ENCODE results near the gene MMP26. TPM values are rescaled to one million over a fixed set of nuclear protein-coding genes. Genes with fewer than 3 reads are reported as not detected.

Gene MMP26
- total RNA-seq, 2 donors from 2014 or later = not detected

DNA sequence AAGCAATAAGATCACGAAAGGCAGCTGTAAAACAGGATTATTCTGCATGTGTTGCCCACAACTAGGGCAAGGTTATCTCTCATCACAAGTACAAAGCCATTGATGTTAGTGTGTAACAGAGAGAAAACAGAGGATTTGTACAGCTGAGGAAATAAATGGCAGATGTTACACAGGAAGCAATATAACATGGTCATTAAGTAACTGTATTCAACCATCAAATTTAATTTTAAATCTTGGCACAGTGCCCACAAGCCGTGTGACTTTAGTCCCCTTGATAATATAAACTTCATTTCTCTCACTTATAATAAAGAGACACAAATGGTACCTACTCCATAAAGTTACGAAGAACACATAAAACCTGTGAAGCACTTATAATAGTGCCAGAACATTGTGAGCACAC, 24.2 kb upstream of the MMP26 start:
- no peak overlapping the region for H3K27ac ChIP-seq
- no peaks in the 10 kb centered on the region for H3K4me1 ChIP-seq (ENCODE audit: control insufficient read depth in 1 of 2, low read depth in 2 of 2)
- no peak for DNase-seq (ENCODE audit: low spot score)
- no peaks in the 10 kb centered on the region for H3K27me3 ChIP-seq (replicated peaks; ENCODE audit: insufficient read depth)
- TF ChIP-seq CTCF (IDR thresholded peaks at IDR 0.05) = no peak
- ATAC-seq (ENCODE audit: insufficient number of reproducible peaks, low FRiP score, low read depth) = no peak
- H3K4me3 ChIP-seq = no peak overlapping the region
- H3K9me3 ChIP-seq = no peaks in the 10 kb centered on the region
- no peaks in the 10 kb centered on the region for H3K36me3 ChIP-seq

GRCh38 chr11:4682623-4683419, 21.8 kb upstream of the MMP26 start:
- DNase-seq (ENCODE audit: low spot score) (no peak), ATAC-seq (ENCODE audit: insufficient number of reproducible peaks, low FRiP score, low read depth) (no peak)
- Histone ChIP-seq H3K27me3 (replicated peaks; ENCODE audit: insufficient read depth) (no peaks in the 10 kb centered on the region), H3K4me1 (ENCODE audit: control insufficient read depth in 1 of 2, low read depth in 2 of 2) (no peaks in the 10 kb centered on the region), H3K27ac (no peak overlapping the region), H3K36me3 (no peaks in the 10 kb centered on the region), H3K4me3 (no peak overlapping the region), H3K9me3 (no peaks in the 10 kb centered on the region)
- no peak for TF ChIP-seq CTCF (IDR thresholded peaks at IDR 0.05)

- no peak overlapping the region for H3K4me3 ChIP-seq
- no peaks in the 10 kb centered on the region for H3K27me3 ChIP-seq (replicated peaks; ENCODE audit: insufficient read depth)
- H3K9me3 ChIP-seq = no peaks in the 10 kb centered on the region
- TF ChIP-seq CTCF (IDR thresholded peaks at IDR 0.05) = no peak
- no peak overlapping the region for H3K27ac ChIP-seq
- no peak for ATAC-seq (ENCODE audit: insufficient number of reproducible peaks, low FRiP score, low read depth)
- H3K4me1 ChIP-seq (ENCODE audit: control insufficient read depth in 1 of 2, low read depth in 2 of 2) = no peaks in the 10 kb centered on the region
- DNase-seq (ENCODE audit: low spot score) = no peak
- H3K36me3 ChIP-seq = no peaks in the 10 kb centered on the region
Observed at GRCh38 chr11:4684631-4685285, 19.8 kb upstream of the MMP26 start.

DNA sequence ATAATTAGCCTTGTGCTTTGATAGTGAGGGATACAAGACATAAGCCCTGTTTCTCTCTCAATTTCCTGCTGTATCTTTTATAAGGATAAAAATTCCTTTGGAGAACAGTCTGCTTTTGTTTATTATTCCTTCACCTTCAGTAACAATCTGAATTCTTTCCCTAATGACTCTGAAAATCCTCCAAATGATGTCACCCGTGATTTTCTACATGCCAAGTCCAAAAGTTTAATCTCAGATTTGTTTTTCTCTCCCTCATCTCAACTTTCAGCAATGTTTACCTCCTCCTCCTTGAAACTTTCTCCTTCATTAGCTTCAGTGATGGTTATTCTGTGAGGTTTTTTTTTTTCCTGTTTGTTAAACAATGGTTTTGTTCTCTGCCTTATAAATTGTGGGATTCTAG, 9.1 kb upstream of the MMP26 start:
- TF ChIP-seq CTCF (IDR thresholded peaks at IDR 0.05) = no peak
- ATAC-seq (ENCODE audit: insufficient number of reproducible peaks, low FRiP score, low read depth) = no peak
- Histone ChIP-seq H3K9me3 (no peaks in the 10 kb centered on the region), H3K27me3 (replicated peaks; ENCODE audit: insufficient read depth) (no peaks in the 10 kb centered on the region), H3K4me3 (no peak overlapping the region), H3K4me1 (ENCODE audit: control insufficient read depth in 1 of 2, low read depth in 2 of 2) (no peaks in the 10 kb centered on the region), H3K36me3 (no peaks in the 10 kb centered on the region), H3K27ac (no peak overlapping the region)
- DNase-seq (ENCODE audit: low spot score) = no peak

- ATAC-seq (ENCODE audit: insufficient number of reproducible peaks, low FRiP score, low read depth) (no peak), DNase-seq (ENCODE audit: low spot score) (no peak)
- TF ChIP-seq CTCF (IDR thresholded peaks at IDR 0.05) = no peak
- no peaks in the 10 kb centered on the region for H3K27me3 ChIP-seq (replicated peaks; ENCODE audit: insufficient read depth)
- H3K4me1 ChIP-seq (ENCODE audit: control insufficient read depth in 1 of 2, low read depth in 2 of 2) = no peaks in the 10 kb centered on the region
- H3K27ac ChIP-seq = no peak within 1 kb of the TSS
- H3K36me3 ChIP-seq = no peaks in the 10 kb centered on the region
- H3K4me3 ChIP-seq = no peak within 1 kb of the TSS
- H3K9me3 ChIP-seq = no peaks in the 10 kb centered on the region
Observed at GRCh38 chr11:4697585-4697984, 7.0 kb upstream of the MMP26 start, which contains the start of gene OR51E2. TSS of gene OR51E2 (minus strand) at chr11:4697853. CDS start at chr11:4682711, 15,142 bp downstream.

All from thoracic aorta (tissue), 2 donors.